GM13977 (cell line): Measurements from ENCODE around the gene EHD3.

ENCODE experiments used
- DNase-seq: peaks from one replicate; pipeline ENCODE4 v3.0.0; 2012; ENCODE audit warnings: low spot score
- CTCF ChIP-seq: IDR thresholded peaks from 2 replicates; pipeline ENCODE4 v1.5.1; 2012; ENCODE audit warnings: mild to moderate bottlenecking, control low read depth; ENCODE audit not compliant: insufficient read depth; ENCODE audit errors: extremely low read depth, missing control alignments
- in situ Hi-C: fragments of 300-500 bp; cut with MboI; formaldehyde crosslinking; loops from one replicate; pipeline ENCODE4 v1.12.0; 2022; ENCODE audit warnings: low sequenced_read_pairs, low pct_unique_long_range_greater_than_20kb, mixed read lengths, inconsistent platforms; ENCODE audit not compliant: unreplicated experiment

The EHD3 gene

GRCh38 chr2:31226266-31226665, 7.7 kb upstream of the EHD3 start:
- in situ Hi-C loops, result no loop called here
- no peak for TF ChIP-seq CTCF
- no peak for DNase-seq

GRCh38 chr2:31227110-31227509, 6.8 kb upstream of the EHD3 start:
- DNase-seq, result no peak
- no peak for TF ChIP-seq CTCF
- in situ Hi-C loops, result no loop called here

GRCh38 chr2:31227711-31228125, 6.2 kb upstream of the EHD3 start:
- in situ Hi-C loops, result no loop called here
- no peak for TF ChIP-seq CTCF
- no peak for DNase-seq

GRCh38 chr2:31228717-31229116, 5.2 kb upstream of the EHD3 start:
- in situ Hi-C loops, result no loop called here
- TF ChIP-seq CTCF, result no peak
- no peak for DNase-seq

GRCh38 chr2:31230751-31231150, 3.2 kb upstream of the EHD3 start:
- no peak for TF ChIP-seq CTCF
- in situ Hi-C loops, result no loop called here

GRCh38 chr2:31231571-31232302, 2.2 kb upstream of the EHD3 start:
- in situ Hi-C loops, result no loop called here
- no peak for TF ChIP-seq CTCF
- no peak for DNase-seq

More at GRCh38 chr2:31230751-31231150, 3.2 kb upstream of the EHD3 start:
- DNase-seq, result no peak

- TF ChIP-seq CTCF, result no peak
- in situ Hi-C loops, result no loop called here
- DNase-seq, result no peak
Observed at GRCh38 chr2:31232586-31232985, 1.4 kb upstream of the EHD3 start.
